ENCODE results near the gene SFN. TPM values are rescaled to one million over a fixed set of nuclear protein-coding genes. Genes with fewer than 3 reads are reported as not detected.
A peak's percentile ranks its signal among the peaks of the same experiment; 100 is the strongest.

Gene SFN
- total RNA-seq, 1 donor from 2014 or later, result 47.5 TPM

DNA sequence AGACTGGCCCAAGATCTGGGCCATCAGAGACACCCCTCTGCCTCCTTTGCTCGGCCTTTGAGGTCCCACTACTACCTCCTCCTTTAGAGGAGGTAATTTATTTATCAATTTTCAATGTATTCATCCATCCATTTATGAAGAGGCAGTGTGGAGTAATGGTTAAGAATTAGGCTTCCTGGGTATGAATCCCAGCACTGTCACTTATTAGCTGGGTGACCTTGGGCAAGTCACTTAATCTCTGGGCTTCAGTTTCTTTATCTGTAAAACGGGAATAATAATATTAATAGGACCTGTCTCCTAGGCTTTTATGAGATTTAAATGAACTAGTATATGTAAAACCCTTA, 49.2 kb downstream of the SFN start:
- Histone ChIP-seq H3K9me3 (no peaks in the 10 kb centered on the region), H3K4me3 (no peak overlapping the region), H3K36me3 (no peaks in the 10 kb centered on the region), H3K4me1 (peaks cover 8% of the 10 kb centered on the region), H3K27me3 (ENCODE audit: low read depth) (no peaks in the 10 kb centered on the region), H3K27ac (no peak overlapping the region)
- no peak for TF ChIP-seq CTCF (IDR thresholded peaks at IDR 0.05)
- intact Hi-C loops (cut with DNase I), result no loop called here
- DNase-seq (no peak), ATAC-seq (no peak)

- peaks cover 8% of the 10 kb centered on the region for H3K4me1 ChIP-seq
- no peaks in the 10 kb centered on the region for H3K27me3 ChIP-seq (ENCODE audit: low read depth)
- no peak for ATAC-seq
- no peak for DNase-seq
- no peaks in the 10 kb centered on the region for H3K36me3 ChIP-seq
- peak overlapping the region; percentile 84 for H3K27ac ChIP-seq
- H3K4me3 ChIP-seq, result peak overlapping the region; percentile 43
- no peak for TF ChIP-seq CTCF (IDR thresholded peaks at IDR 0.05)
- intact Hi-C loops (cut with DNase I), result no loop called here
- H3K9me3 ChIP-seq, result no peaks in the 10 kb centered on the region
These were observed 50.4 kb downstream of the SFN start for GRCh38 chr1:26913389-26913753.

Other genes starting within 250 kb of the SFN start
- gene ARID1A, start 167.1 kb upstream of the SFN start, total RNA-seq, result 72.4 TPM
- gene PIGV, start 75.2 kb upstream of the SFN start, total RNA-seq, result 20.3 TPM
- 29.1 TPM for gene ZDHHC18, start 36.5 kb upstream of the SFN start, total RNA-seq
- gene GPN2, start 27.1 kb downstream of the SFN start, total RNA-seq, result 25.9 TPM
- gene GPATCH3, start 37.3 kb downstream of the SFN start, total RNA-seq, result 16.1 TPM
- 2.2 TPM for gene NR0B2, start 50.8 kb downstream of the SFN start, total RNA-seq
- 56.7 TPM for gene NUDC, start 58.6 kb downstream of the SFN start, total RNA-seq
- gene KDF1, start 97.3 kb downstream of the SFN start, total RNA-seq, result 8.1 TPM
- 15.3 TPM for gene TRNP1, start 130.5 kb downstream of the SFN start, total RNA-seq
- gene TENT5B, start 149.7 kb downstream of the SFN start, total RNA-seq, result 21.1 TPM